Embryonic facial prominence (tissue), 1 donor: ENCODE measurements around the gene SLC26A1.
"Not testable (repeated sequence)": the region's sequence is repeated elsewhere in the genome, so short reads cannot be mapped to it uniquely, and the experiment has no call there.

ENCODE experiments used
- DNase-seq: peaks from one replicate; pipeline ENCODE4 v3.0.0-alpha.2; 2016; ENCODE audit errors: extremely low spot score

The SLC26A1 gene

DNA sequence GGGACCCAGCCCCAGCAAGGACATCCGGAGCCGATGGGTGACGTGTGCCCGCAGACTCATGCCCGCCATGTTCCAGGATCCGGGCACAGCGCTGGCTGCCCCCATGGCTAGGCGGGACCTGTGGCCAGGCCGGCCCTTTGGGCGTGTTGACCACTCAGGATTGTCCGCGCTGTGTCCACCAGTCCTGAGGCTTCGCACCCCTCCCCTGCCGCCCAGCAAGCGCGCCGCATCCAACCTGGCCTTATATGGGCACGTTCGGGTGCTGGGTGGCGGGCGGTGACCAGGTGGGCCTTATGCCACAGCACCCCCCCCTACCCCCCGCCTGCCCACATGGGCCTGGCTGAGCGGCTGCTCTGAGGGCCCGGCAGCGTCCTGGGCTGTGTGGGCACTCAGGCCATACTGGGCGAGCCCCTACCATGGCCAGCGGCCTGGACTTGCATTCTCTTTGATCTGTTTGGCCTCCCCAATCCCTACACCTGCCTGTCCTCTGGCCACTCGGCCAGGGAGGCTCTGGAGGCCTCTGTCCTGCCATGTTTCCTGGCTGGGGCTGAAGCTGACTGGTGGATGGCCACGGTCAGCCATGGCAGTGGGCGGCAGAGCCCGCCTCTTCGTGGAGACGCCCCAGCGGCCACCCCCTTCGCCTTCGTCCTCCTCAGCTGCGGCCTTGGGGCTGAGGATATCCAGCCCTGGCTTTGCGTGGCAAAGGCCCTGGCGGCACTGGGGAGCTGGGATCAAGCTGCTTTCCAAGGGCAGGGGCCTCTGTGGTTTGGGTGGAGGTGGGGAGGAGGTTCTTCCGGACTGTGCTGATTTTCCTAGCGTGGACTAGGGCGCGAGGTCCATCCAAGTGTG lies 20.2 kb upstream of the SLC26A1 start:
- DNase-seq: no peak

DNA sequence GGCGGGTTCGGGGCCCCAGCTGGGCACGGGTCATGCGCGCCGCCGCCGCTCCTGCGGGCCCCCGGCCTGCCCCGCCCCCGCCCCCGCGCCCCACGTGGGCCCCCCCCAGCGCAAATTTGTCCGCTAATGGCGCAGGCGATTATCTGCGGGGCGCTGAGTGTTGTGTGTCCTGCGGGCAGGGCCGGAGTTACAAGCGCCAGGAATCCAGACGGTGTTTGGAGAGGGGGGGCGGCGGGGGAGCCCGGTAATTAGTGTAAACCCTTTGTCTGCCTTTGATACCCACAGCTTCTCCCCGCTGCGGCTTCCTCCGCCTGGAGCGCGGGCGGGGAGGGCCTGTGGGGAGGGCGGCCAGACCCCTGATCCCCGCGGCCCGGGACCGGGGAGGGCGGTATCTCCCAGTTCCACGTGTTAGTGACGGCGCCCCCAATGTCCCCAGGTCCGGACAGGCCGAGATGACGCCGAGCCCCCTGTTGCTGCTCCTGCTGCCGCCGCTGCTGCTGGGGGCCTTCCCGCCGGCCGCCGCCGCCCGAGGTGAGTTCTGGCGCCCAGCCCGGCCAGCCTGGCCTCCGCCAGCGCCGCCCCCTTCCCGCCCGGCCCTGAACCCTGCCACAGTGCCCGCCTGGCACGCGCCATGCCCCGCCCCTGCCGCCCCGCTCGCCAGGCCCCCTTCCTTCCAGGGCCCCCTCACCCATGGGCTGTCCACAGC lies 19.0 kb upstream of the SLC26A1 start:
- no peak for DNase-seq

DNA sequence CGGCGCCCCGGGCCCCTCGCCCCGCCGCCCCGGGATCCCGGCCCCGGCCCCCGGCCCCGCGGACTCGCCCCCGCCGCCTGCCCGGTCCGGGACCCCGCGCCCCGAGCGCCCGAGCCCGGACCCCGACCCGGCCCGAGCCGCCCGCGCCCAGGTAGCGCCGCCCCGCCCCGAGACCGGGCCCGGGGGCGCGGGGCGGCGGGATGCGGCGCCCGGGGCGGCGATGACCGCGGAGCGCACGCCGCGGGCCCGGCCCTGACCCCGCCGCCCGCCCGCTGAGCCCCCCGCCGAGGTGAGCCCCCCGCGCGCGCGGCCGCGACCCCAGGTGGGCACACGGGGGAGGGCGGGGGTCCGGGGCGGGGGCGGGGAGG lies 18.4 kb upstream of the SLC26A1 start:
- no peak for DNase-seq

DNA sequence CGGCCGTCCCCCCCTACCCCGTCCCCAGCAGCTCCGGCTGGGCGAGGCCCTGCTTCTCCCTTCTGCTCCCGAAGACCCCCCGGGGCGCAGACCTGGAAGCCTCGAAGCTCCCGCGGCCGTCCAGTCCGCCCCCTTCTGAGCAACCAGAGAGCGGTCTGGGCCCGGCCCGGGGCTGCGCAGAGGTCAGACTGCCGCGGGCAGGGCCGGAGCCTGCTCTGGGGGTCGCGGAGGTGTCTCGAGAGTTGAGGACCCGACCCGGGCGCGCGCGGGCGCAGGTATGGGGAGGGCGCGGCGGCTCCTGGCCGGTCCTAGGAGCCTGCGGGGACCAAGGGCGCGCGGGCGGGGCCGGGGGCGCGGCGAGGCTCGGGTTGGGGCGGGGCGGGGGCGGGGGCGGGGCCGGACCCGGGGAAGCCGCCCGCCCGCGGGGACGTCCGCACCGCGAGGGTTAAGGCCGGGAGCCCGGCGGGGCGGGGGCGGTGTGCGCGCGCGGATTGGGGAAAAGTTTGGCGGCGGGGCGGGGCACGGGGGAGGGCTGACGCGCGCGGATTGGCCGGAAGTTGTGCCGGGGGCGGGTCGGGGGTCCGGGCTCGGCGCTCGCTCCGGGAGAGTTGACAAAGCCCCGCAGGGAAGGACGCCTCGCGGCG lies 17.9 kb upstream of the SLC26A1 start, which contains the start of gene FGFRL1:
Gene FGFRL1, plus strand, starts transcription at position 605 of the 644 bp plus-strand sequence. CDS start 860 bp downstream, outside the sequence.
- peak; percentile 54 for DNase-seq

DNA sequence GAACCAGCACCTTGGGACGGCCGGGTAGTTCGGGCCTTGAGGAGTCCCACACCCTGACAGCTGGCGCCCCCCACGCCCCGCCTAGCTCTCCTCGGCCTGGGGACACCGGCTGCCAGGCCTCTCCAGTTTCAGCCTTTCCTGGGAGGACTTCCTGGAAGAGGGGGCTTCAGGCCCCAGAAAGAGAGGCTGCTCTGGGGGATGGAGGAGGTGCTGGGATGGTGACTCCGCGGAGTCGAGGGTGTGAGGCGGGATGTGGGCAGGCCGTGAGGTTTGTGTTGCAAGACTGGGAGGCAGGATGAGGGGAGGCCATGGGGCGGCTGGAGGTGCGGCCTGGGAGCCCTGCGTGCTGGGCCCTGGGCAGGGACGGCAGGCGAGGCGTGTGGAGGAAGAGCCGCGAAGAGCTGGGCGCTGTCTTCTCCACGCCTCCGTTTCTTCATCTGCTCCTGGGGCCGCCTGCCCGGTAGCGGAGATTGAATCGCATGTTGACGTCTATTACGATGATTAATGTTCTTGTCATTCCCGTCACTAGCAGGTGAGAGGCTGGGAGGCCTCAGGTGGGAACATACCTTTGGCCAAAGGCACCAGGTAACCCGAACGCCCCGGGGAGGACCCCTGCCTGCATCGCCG lies 17.3 kb upstream of the SLC26A1 start:
- DNase-seq: no peak

DNA sequence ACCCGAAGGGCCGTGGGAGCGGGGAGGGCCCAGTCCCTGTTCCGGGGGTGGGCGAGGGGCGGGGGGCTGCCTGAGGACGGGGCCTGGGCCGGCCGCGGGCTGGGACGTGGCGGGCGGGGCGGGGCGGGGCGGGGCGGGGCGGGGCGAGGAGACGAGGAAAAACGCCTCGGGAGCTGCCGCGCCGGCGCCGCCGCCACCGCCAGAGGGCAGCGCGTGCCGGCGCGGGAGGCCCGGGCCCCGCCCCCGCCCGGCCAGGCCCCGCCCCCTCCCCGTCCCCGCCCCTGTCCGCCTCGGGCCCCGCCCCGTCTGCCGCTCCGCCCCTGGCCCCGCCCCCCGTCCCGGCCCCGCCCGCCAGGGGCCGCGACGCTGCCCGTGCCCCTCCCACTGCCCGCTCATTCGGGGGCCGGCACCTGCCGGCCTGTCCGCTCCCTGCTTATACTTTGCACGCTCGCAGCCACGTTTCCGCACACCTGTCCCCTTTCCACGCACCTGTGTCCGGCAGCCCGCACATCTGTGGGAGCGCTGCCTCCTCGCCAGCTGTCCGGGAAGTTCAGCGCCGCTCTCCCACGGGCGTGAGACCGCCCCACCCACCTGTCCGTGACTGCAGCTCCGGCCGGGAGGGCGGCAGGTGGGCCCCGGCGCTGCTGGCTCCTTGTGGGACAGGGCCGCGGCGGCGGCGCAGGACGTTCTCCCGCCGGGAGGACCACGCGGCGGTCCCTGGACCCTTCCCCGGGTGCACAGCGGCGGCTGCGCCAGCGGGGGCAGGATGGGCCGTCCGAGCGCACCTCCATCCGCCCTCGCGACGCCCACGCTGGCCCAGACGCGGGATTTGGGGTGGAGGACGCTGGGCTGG lies 16.6 kb upstream of the SLC26A1 start:
- peak; percentile 45 for DNase-seq

DNA sequence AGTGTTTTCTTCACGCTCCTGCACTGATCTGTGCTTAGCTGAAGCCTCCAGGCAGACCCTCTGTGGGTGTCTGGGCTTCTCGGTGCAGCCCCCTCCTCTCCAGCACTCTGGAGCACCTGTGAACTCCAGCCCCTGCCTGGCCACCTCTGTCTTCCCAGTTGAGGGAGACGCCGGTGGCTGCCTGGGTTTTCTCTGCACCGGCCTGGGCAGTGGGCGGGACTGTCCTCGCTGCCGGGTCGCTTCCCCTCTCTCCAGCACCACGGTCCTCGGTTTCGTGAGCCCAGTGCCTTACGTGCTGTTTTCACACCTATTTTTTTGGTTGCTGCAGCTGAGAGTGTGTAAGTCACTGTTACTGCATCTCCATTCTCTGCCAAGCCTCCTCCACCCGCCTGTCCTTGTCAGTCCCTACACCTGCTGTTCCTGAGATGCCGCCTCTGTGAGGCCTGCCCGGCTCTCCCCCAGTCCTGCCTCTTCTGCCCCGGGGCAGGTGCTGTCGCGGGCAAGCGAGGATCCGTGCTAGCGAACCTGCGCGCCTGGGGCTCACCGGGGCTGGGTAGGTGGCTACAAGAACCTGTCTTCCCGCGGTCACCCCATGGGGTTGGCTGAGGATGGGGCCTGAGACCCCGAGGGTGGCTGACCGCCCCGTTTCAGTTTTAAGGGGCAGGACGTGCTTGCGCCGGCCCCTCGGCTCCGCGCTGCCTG lies 15.8 kb upstream of the SLC26A1 start:
- no peak for DNase-seq

DNA sequence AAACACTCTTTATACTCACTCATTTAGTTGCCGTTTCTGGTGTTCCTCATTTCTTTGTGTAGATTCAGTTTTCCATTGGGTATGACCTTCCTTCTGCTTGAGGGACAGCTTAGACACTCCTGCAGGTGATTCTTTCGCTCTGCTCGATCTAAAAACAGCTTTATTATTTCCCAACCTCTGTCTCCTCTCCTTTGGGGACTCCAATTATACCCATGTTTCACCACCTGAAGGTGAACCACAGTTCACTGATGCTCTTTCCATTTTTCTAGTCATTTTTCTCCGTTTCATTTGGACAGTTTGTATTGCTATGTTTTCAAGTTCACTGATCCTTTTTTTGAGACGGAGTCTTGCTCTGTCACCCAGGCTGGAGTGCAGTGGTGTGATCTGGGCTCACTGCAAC lies 13.7 kb upstream of the SLC26A1 start:
- no peak for DNase-seq

DNA sequence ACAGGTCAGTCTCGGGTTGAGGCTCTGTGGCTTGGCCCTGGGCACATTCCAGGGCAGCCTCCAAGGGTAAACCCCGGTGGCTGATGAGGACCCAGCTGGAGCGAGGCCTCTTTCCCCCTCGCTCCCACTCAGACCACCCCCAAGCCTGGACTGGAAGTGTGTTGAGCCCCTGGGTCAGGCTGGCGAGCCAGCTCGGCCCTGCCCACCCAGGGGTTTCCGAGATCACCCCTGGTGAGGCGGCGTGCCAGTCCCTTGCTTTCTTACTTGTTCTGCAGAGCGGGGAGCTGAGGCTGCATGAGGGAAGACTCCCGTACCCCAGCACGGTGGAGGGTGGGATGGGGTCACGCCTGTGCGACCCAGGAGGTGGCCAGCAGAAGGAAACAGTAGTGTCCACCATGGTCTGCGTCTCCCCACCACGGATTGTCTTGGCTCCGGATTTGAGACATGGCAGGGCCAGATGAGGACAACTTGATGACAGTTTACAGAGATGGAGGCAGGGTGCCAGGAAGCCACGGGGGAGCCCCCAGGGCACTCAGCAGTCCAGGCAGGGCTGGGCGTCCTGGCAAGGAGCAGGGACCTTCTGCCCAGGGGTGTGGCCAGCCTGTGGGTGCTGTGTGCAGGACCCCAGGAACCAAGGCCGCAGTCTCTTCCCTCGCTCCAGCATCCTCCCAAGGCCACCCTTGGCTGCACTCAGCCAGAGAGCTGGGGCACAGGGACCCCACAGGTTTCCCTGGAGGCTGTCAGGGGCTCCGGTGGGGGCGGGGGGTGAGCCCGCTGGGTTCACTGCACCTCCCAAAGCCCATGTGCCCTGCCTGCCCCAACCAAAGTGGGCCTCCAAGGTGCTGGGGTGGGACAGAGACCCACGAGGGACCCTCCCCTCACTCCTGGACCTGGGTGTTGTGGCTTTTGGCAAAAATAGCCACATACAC lies 11.6 kb upstream of the SLC26A1 start:
- DNase-seq: no peak

DNA sequence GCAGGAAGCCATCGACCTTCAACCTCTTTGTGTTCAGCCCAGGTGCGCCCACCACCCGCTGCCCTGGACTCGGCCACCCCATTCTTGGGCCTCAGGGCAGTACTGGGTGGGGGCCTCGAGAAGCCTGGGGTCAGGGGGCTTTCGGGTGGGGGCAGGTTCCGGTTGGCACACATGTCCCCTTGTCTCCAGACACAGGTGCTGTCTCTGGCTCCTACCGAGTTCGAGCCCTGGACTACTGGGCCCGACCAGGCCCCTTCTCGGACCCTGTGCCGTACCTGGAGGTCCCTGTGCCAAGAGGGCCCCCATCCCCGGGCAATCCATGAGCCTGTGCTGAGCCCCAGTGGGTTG lies 10.8 kb upstream of the SLC26A1 start:
- DNase-seq: no peak

DNA sequence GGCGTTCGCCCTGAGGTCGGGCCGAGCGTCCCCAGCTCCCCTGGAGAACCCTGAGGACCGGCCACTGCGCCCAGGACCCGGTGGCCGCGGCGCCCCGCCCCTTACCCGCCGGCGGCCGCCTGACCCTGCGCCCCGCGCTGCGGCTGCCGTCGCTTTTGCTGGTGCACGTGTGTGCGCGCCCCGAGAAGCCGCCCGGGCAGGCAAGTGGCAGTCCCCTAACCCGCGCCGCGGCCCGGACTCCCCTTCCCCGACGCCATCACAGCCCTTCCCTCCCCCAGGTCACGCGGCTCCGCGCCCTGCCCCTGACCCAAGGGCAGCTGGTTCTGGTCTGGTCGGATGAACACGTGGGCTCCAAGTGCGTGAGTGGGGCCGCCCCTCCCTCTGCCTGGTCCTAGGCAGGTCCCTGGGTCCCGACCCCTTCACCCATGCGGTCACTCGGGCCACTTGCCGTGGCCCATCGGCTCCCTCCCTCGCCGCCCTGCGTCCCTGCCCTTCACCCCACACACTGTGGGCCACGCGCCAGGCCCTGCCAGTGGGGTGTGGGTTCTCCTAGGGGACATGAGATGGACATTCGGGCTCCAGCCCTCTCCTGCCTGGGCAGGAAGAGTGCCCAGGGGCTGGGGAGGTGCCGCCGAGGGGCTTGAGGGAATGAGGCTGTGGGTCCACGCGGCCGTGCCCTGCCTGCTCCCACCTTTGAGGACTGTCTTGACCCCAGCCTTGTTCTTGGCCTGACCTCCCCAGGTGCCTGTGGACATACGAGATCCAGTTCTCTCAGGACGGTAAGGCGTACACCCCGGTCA lies 10.3 kb upstream of the SLC26A1 start:
- DNase-seq: no peak

DNA sequence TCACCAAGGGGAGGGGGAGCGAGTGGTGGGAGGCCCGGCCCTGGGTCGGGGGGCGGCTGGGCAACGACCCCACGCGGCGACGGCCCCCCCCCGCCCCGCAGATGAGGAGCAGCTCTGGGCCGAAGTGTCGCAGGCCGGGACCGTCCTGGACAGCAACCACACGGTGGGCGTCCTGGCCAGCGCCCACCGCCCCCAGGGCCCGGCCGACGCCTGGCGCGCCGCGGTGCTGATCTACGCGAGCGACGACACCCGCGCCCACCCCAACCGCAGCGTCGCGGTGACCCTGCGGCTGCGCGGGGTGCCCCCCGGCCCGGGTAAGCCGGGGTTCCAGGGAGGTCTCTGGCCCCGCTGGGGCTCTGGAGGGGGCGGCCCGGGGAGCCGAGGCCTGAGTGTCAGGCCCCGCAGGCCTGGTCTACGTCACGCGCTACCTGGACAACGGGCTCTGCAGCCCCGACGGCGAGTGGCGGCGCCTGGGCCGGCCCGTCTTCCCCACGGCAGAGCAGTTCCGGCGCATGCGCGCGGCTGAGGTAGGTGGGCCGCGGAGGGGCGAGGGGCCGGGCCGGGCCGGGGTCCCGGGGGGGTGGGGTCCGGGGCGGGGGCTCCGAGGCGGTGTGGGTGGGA lies 9.5 kb upstream of the SLC26A1 start:
- DNase-seq: no peak

DNA sequence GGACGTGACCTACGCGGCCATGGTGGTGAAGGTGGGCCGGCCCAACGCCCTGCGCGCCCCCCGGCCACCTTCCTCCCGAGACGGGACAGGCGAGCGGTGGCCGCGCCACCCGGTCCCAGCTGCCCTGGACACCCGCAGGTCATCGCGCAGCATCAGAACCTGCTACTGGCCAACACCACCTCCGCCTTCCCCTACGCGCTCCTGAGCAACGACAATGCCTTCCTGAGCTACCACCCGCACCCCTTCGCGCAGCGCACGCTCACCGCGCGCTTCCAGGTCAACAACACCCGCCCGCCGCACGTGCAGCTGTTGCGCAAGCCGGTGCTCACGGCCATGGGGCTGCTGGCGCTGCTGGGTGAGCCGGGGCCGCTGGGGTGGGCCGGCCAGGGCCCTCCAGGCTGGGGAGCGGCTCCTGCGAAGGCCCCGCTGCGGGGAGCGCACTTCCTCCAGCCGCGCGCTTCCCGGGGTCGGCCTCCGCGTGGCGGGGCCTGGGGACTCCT lies 9.0 kb upstream of the SLC26A1 start:
- no peak for DNase-seq

DNA sequence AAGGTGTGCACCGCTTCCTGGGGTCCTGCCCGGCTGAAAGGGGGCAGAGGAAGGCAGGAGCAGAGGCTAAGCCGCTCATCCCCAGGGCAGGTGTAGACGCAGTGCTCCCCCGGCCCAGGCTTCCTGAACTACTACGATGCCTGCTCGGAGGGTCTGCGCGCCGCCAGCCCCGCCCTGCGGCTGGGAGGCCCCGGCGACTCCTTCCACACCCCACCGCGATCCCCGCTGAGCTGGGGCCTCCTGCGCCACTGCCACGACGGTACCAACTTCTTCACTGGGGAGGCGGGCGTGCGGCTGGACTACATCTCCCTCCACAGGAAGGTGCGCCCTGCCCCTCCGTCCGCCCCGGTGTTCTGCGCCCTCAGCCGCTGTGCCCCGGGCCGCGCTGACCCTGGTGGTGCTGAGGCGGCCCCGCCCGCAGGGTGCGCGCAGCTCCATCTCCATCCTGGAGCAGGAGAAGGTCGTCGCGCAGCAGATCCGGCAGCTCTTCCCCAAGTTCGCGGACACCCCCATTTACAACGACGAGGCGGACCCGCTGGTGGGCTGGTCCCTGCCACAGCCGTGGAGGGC lies 8.4 kb upstream of the SLC26A1 start:
- DNase-seq: no peak

DNA sequence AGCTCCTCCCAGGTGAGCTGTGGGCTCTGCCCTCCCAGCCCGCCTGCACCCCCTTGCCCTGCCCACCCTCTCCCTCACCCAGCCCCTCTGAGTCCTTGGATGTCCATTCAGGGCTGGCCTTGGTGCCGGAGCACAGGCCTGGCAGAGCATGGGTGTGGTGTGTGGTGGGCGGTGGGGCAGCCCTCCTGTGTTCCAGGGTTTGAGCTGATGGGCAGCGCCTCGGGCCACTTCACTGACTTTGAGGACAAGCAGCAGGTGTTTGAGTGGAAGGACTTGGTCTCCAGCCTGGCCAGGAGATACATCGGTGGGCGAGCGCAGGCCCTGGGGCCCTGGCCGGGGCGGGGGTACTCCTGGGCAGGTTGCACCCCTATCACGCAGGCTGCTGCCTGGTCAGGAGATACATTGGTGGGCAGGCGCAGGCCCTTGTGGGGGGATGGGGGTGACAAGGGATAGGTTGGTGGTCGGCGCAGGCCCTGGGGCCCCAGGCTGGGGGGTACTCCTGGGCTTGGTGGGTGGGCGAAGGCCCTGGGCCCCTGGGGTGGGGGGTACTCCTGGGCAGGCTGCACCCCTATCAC lies 7.6 kb upstream of the SLC26A1 start:
- DNase-seq: no peak

DNA sequence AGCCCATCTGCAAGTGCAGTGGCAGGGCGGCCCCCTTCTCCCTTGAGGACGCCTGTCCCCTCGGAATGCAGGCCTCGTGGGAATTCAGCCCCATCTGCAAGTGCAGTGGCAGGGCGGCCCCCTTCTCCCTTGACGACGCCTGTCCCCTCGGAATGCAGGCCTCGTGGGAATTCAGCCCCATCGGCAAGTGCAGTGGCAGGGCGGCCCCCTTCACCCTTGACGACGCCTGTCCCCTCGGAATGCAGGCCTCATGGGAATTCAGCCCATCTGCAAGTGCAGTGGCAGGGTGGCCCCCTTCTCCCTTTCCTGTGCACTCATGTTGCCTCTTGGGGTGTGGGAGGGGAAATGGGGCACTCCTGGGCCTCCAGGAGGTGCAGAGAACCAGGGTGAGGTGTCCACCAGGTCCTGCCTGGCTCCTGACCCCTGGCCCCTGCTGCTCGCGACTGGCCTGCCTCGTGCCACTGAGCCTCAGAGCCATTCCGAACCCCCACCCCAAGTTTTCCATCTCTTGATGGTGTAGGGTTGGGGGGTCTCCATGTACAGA lies 6.8 kb upstream of the SLC26A1 start:
- no peak for DNase-seq

DNA sequence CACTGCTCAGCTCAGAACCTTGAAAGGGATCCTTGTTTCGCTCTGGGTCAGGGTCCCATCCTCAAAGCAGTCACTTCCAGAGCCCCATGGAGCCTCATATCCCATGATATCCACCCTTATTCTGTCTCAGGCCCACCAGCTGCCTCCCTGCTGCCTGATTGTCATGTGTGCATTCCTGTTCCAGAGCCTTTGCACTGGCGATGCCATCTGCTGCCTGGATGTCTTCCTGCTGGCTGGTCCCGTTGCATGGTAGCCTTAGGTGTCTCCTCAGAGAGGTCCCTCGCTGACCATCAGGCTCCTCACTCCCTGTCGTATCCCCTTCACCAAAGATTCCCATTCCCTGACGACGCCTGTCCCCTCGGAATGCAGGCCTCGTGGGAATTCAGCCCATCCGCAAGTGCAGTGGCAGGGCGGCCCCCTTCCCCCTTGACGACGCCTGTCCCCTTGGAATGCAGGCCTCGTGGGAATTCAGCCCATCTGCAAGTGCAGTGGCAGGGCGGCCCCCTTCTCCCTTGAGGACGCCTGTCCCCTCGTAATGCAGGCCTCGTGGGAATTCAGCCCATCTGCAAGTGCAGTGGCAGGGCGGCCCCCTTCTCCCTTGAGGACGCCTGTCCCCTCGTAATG lies 6.1 kb upstream of the SLC26A1 start:
- DNase-seq: not testable (repeated sequence)
